Adipocyte (in vitro differentiated cells): Measurements from ENCODE around the gene SHROOM3.

ENCODE experiments used
- DNase-seq: peaks from one replicate; pipeline ENCODE4 v3.0.0-alpha.2; 2015; ENCODE audit warnings: low read depth
- H3K27me3 ChIP-seq: replicated peaks from 2 replicates; pipeline ENCODE4 v1.7.0; 2013; ENCODE audit warnings: mild to moderate bottlenecking, low read length, moderate library complexity; ENCODE audit not compliant: control insufficient read depth, insufficient read depth
- H3K36me3 ChIP-seq: 2 replicates; pipeline ENCODE4 v1.7.0; 2013; ENCODE audit warnings: low read length, mild to moderate bottlenecking, moderate library complexity; ENCODE audit not compliant: control insufficient read depth, insufficient read depth, severe bottlenecking
- H3K4me1 ChIP-seq: 2 replicates; pipeline ENCODE4 v1.7.0; 2013; ENCODE audit warnings: mild to moderate bottlenecking, low read length, moderate library complexity; ENCODE audit not compliant: control insufficient read depth, insufficient read depth
- H3K4me3 ChIP-seq: 2 replicates; pipeline ENCODE4 v1.7.0; 2013; ENCODE audit warnings: mild to moderate bottlenecking, low read length, moderate library complexity
- H3K9ac ChIP-seq: 2 replicates; pipeline ENCODE4 v1.7.0; 2013; ENCODE audit warnings: mild to moderate bottlenecking, low read length, moderate library complexity
- H3K9me3 ChIP-seq: 2 replicates; pipeline ENCODE4 v1.7.0; 2013; ENCODE audit warnings: mild to moderate bottlenecking, low read length, moderate library complexity; ENCODE audit not compliant: control insufficient read depth

Gene SHROOM3

DNA sequence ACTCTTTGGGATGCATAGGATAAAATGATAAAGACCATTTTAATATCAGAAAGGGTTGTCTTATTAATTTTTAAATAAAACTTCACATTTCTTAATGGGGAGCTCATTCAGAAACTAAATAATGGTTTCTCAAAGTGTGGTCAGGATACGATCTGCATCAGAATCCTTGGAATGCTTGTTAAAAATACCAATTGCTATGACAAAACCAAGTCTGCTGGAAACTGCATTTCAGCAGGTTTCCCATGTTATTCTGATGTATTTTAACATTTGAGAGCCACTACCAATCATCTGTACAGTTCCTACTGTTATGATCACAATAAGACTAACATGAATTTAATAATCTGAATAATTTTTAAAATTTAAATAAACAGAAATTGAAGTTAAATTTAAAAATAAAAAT is 347.8 kb downstream of the SHROOM3 start:
- peak; percentile 78 for DNase-seq
- peak overlapping the region; percentile 71 for H3K4me3 ChIP-seq
- no peaks in the 10 kb centered on the region for H3K27me3 ChIP-seq
- H3K9me3 ChIP-seq = no peaks in the 10 kb centered on the region
- no peaks in the 10 kb centered on the region for H3K36me3 ChIP-seq
- peak overlapping the region; percentile 79 for H3K9ac ChIP-seq
- peaks cover 35% of the 10 kb centered on the region for H3K4me1 ChIP-seq

DNA sequence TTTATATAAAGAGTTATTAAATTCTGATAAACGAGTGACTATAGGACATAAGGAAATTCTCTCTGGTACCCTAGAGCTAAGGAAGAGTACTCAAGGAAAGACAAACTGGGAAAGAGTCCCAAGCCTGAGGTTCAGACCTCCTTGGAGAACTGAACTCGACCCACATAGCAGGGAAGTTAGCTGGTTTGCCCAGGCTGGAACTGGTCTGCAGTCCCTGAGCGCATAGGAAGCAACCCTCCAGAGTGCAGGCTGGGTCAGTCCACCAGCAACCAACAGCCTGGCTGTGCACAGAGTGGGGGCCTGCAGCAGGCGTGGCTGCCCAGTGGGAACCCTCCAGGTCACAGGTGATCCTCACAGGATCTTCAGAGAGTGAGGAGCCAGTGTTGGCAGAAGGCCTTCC is 348.8 kb downstream of the SHROOM3 start:
- Histone ChIP-seq H3K4me3 (peak overlapping the region; percentile 71), H3K9ac (peak overlapping the region; percentile 45), H3K27me3 (no peaks in the 10 kb centered on the region), H3K4me1 (peaks cover 35% of the 10 kb centered on the region), H3K9me3 (no peaks in the 10 kb centered on the region), H3K36me3 (no peaks in the 10 kb centered on the region)
- no peak for DNase-seq

DNA sequence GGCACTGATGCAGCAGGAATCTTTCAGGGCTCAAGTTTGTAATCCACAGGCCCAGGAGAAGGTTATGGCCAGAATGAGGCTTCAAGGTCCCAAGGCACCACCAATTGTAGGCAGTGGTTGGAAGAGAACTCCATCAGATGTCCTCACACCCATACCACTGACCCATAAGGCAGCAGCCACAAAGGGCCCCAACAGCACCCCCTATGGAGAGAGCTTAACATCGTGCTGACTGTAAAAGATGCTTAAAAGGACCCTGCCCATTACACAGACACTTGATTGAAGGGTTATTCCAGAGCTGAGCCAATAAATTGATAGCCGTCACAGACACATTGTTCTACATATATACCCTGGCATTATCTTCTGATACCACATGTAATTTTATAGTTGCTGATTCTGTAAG is 349.2 kb downstream of the SHROOM3 start:
- no peaks in the 10 kb centered on the region for H3K36me3 ChIP-seq
- no peak for DNase-seq
- H3K4me1 ChIP-seq = peaks cover 35% of the 10 kb centered on the region
- no peaks in the 10 kb centered on the region for H3K9me3 ChIP-seq
- no peak overlapping the region for H3K9ac ChIP-seq
- H3K27me3 ChIP-seq = no peaks in the 10 kb centered on the region
- no peak overlapping the region for H3K4me3 ChIP-seq

DNA sequence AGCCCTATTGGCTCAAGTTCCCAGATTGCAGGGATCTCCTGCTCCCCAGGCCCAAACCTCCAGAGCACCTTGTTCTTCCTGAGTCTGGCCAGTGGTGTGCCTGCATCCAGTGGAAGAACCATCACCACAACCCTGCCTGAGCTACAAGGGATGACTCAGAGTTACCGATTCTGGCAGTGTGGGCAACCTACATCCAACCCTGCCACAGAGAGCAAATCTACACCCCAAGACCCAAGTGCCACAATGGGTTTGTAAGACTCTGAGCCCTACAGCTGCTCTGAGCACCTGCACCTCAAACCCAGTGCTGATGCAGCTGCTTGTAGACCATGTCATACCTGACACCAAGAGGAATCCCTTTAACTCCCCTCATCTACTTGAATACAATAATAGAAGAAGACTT is 352.9 kb downstream of the SHROOM3 start:
- Histone ChIP-seq H3K9ac (no peak overlapping the region), H3K36me3 (no peaks in the 10 kb centered on the region), H3K27me3 (no peaks in the 10 kb centered on the region), H3K4me1 (peaks cover 14% of the 10 kb centered on the region), H3K9me3 (no peaks in the 10 kb centered on the region), H3K4me3 (no peak overlapping the region)
- no peak for DNase-seq

DNA sequence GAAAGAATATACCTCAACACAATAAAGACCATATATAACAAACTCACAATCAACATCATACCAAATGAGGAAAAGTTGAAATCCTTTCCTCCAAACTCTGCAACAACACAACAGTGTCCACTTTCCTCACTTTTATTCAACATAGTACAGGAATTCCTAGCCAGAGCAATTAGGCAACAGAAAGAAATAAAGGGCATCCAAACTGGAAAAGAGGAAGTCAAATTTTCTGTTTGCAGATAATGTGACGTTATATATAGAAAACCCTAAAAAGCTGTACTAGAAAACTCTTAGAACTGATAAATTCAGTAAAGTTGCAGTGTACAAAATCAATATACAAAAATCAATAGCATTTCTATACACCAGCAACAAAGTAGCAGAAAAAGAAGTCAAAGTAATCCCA is 355.3 kb downstream of the SHROOM3 start:
- Histone ChIP-seq H3K9ac (no peak overlapping the region), H3K27me3 (no peaks in the 10 kb centered on the region), H3K36me3 (no peaks in the 10 kb centered on the region), H3K9me3 (no peaks in the 10 kb centered on the region), H3K4me3 (no peak overlapping the region), H3K4me1 (no peaks in the 10 kb centered on the region)
- DNase-seq = no peak

DNA sequence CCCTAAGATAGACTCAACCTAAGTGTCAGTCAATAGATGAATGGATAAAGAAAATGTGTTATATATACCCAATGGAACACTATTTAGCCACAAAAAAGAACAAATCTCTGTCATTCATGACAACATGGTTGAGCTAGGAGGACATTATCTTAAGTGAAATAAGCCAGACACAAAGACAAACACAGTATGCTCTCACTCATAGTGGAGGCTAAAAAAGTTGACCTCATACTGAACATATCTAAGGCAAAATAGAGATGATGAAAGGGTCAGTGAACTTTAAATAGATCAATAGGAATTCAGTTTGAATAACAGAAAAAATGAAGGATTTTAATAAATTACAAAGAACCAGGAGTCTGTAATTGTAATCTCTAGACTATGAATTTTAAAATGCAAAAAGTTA is 356.4 kb downstream of the SHROOM3 start:
- H3K4me1 ChIP-seq = no peaks in the 10 kb centered on the region
- no peaks in the 10 kb centered on the region for H3K27me3 ChIP-seq
- no peak for DNase-seq
- no peak overlapping the region for H3K4me3 ChIP-seq
- no peak overlapping the region for H3K9ac ChIP-seq
- no peaks in the 10 kb centered on the region for H3K9me3 ChIP-seq
- no peaks in the 10 kb centered on the region for H3K36me3 ChIP-seq

DNA sequence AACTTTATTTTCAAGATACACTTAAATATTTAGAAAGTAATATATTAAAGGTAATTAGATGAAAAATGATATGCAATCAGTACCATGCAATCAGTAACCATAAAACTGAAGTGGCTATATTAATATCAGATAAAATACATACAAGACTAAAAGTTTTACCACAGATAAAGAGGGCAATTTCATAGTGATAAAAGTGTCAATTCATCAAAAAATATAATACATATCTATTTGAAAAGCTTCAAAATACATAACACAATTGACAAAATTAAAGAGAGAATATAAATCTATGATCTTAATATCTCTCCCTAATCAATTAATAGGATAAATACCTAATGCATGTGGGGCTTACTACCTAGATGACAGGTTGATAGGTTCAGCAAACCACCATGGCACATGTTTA is 357.4 kb downstream of the SHROOM3 start:
- H3K4me1 ChIP-seq = no peaks in the 10 kb centered on the region
- no peaks in the 10 kb centered on the region for H3K27me3 ChIP-seq
- no peaks in the 10 kb centered on the region for H3K9me3 ChIP-seq
- no peak overlapping the region for H3K4me3 ChIP-seq
- no peaks in the 10 kb centered on the region for H3K36me3 ChIP-seq
- DNase-seq = no peak
- H3K9ac ChIP-seq = no peak overlapping the region

DNA sequence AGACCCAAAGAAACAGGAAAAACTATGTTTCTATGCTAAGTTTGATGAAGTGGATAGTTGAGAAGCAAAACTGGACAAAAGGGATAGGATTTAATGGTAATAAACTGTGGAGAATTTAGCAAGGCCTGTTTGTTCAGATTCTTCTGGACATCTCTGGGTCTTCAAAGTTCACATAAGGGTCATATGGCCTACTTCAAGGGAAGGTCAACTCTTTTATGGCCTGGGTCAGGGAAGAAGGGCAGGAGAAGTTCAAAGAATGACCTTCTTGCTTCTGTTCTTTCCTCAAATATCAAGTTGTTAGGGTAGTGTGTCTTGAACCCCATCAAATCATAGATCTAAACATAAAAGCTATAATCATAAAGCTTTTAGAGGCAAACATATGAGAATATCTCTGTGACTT is 360.2 kb downstream of the SHROOM3 start:
- H3K4me1 ChIP-seq = no peaks in the 10 kb centered on the region
- no peak overlapping the region for H3K9ac ChIP-seq
- no peaks in the 10 kb centered on the region for H3K9me3 ChIP-seq
- H3K4me3 ChIP-seq = no peak overlapping the region
- H3K36me3 ChIP-seq = no peaks in the 10 kb centered on the region
- DNase-seq = no peak
- H3K27me3 ChIP-seq = no peaks in the 10 kb centered on the region

DNA sequence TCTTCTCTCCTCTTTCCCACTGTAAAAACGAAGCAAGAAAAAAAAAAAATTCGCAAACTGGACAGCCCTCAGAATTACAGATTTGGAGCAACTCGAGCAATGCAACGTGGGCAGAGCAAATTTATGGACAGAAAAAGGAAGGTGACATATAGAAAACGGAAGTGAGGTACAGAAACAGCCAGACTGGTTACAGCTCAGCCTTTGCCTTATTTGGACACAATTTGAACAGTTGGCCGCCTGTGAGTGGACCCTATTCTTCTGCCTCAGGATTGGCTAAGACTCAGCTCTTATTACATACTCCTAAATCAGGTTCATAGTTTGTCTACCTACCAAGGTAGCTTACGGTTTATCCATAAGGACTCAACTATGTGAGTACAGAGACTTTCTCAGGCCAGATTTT is 364.1 kb downstream of the SHROOM3 start:
- Histone ChIP-seq H3K9ac (no peak overlapping the region), H3K4me1 (no peaks in the 10 kb centered on the region), H3K36me3 (no peaks in the 10 kb centered on the region), H3K4me3 (no peak overlapping the region), H3K27me3 (no peaks in the 10 kb centered on the region), H3K9me3 (no peaks in the 10 kb centered on the region)
- DNase-seq = no peak

DNA sequence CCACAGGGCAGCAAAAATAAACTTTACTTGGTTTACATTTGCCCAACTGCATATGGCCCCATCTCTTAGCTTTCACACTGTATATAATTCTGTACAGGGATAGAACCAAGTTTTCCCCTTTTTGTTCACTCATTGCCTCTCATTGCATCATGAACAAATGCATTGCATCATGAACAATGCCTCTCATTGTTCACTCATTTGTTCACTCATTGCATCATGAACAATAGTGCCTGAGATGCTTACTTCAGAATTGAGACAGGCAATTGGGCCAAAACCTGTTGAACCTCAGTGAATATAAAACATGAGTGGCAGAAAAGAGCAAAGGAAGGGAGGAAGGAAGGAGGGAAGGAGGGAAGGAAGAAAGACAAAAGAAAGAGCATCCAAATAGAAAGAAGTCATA is 364.7 kb downstream of the SHROOM3 start:
- H3K4me3 ChIP-seq = no peak overlapping the region
- peak; percentile 15 for DNase-seq
- no peak overlapping the region for H3K9ac ChIP-seq
- no peaks in the 10 kb centered on the region for H3K36me3 ChIP-seq
- H3K4me1 ChIP-seq = no peaks in the 10 kb centered on the region
- no peaks in the 10 kb centered on the region for H3K9me3 ChIP-seq
- H3K27me3 ChIP-seq = no peaks in the 10 kb centered on the region

DNA sequence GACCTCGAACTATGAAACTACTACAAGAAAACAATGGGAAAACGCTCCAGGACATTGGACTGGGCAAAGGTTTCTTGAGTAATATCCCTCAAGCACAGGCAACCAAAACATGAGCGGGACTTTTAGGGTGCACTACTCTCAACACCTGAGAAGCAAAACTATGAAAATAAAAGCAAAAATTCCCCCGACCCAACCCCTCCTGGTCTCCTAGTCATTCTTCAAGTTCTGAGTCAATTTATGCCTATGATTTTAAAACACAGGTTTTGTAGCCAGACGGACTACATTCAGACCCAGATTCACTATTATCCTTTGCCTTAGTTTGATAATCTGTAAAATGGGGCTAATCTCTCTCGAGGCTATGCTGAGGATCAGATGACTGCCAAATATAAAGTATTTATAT is 365.9 kb downstream of the SHROOM3 start:
- Histone ChIP-seq H3K9me3 (no peaks in the 10 kb centered on the region), H3K9ac (no peak overlapping the region), H3K27me3 (no peaks in the 10 kb centered on the region), H3K4me3 (no peak overlapping the region), H3K36me3 (no peaks in the 10 kb centered on the region), H3K4me1 (no peaks in the 10 kb centered on the region)
- no peak for DNase-seq

DNA sequence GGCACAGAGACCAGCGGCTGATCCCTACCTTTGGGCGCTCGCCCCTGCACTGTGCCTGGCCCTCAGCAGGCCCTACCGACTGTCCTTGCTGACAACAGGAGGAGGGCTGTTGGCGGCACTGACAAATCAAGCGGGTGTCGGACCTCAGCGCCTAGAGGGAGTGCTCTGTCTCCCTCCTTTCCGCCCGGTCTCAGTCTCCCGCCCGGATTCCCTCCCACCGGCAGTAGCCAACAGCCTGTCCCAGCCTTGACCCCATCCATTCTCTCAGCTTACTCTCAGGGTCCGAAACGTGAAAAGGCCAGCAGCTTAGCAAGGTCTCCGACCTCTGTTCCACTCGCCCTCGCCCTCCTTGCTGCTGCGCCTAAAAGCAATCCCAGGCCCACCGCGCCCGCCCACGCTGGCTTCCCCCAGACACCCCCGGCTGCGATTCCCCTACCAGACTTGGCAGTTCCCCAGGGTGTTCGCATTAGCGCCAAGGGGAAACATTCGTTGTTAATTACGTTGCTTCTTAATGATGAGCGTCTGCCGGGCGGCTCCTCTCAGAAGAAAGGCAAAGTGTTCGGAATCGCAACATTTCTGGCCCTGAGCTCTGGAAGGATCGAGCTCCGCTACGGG is 366.7 kb downstream of the SHROOM3 start:
- Histone ChIP-seq H3K4me1 (no peaks in the 10 kb centered on the region), H3K27me3 (no peaks in the 10 kb centered on the region), H3K36me3 (no peaks in the 10 kb centered on the region), H3K9ac (no peak overlapping the region), H3K9me3 (no peaks in the 10 kb centered on the region), H3K4me3 (no peak overlapping the region)
- no peak for DNase-seq
